Activated CD8-positive, alpha-beta memory T cell treated with anti-CD3 and anti-CD28 coated beads for 1 hour (primary cell): ENCODE data around the gene ACP2.

Experiments
- DNase-seq, 2 donors: peaks; one replicate each; pipeline ENCODE4 v3.0.0-alpha.2; 2020; ENCODE audit warnings: low read depth in 1 of 2; ENCODE audit errors: extremely low read depth in 1 of 2

The ACP2 gene

DNA sequence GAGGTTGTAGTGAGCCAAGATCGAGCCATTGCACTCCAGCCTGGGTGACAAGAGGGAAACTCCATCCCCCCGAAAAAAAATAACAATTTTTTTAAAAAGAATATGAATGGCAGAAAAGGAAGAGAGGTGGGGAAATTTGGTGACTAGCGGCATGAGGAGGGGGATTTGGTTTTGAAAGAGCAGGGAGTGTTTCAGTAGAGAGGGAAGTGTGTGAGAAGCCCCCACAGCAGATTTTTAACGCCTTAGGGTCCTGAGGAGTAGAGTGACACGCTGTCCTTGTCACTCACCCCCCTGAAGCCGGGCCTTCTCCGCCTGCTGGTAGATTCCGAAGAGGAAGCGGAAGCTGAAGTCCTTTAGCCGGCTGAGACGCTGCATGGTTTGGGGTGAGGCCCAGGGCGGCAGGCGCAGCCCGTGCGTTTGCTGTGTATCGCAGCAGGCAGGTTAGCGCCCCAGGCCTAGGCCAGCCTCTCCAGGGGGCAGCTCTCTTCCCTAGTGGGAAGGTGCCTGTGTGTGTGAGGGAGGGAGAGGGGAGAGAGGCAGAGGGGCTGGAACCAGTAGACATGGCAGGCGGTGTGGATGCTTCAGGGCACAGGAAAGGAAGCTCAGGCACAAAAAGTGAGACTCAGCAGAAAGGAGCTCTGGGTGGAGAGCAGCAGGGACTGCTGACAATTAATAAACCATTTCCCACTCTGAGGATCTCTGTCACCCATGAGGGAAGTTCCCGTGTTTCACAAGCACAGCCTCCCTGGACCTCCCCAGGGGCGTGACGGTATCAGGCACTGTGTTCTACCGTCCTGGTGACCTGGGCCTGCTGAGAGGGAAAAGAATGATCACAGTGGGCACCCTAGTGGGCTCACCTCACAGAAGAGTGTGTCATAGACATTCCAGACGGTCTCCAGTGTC is 3.9 kb downstream of the ACP2 start:
- DNase-seq: no peak

DNA sequence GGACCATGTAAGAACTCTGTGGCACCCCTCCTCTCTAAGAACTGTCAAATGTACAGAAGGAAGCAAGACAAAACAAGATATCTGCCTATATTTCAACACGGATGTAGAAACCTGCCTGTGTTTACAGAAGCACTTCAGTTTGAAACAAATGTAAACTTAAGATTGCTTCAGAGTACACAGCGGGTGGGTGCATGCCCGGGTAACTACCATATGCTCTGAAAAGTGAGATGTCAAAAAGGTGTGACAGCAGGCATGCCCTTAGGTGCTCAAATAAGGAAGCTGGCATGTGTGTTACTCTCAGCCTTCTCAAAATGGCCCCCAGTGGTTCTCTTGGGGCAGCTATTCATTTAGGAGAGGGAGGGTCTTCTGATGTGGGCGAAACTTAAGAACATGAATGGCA is 5.2 kb downstream of the ACP2 start:
- DNase-seq: no peak

DNA sequence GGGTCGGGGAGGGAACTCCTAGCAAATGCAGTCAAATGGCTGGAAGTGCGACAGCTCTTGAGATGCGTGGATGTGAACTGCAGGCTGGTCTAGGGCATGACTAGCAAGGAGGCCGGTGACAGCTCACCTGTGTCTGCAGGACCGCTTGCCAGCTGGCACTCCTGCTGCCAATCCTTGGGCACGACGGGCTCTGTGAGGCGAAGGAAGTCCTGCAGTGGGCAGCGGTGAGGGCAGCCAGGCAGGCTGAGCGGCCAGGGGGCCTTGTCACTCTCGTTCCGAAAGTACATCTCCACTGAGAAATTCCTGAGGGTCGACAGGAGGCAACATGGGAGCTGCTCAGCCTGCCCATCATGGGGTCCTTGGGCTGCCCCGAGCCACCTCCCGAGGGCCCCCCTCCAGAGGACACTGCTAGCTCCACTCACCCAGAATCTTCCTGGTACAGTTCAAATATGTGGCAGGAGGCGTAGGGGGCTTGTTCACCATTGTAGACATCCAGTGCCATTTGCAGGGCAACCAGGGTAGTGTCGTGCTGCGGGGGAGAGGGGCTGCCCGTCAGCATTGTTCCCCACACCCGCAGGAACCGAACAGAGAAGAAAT is 5.9 kb downstream of the ACP2 start:
- DNase-seq: no peak

DNA sequence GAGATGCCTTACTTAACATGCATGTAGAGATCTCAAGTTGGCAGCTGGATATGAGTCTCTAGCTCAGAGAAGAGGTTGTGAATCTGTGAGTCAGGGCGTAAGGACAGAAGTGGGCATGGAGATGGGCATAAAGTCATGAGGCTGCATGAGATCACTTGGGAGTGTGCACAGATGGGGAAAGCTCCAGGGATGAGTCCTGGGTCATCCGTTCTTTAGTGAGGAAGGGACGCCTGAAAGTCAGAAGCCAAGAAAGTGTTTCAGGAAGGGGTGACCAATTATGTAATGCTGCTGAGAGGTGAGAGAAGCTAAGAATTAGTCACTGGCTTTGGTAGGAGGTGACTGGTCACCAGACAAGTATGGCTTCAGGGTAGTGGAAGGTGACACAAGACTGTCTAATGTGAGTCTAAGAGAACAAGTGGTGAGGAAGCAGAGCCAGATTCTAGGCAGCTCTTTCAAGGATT is 6.7 kb downstream of the ACP2 start:
- DNase-seq: no peak

DNA sequence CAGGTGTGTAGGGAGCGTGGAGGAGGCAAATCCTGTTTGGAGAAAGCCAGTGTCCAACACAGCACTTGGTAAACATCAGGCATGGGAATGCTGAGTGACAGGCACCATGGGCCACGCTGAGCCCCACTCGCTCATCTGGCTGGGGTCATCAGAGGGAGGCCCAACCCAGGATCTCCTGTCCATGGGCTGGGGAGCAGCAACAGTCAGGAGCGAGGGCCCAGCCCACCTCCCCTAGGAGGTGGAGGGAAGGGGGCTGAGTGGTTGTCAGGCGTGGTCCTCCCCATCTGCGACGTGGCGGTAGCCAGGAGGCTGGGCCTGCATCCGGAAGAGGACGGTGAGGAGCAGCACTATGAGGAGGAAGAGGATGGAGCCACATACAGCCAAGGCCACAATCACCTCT is 8.8 kb downstream of the ACP2 start:
- no peak for DNase-seq

DNA sequence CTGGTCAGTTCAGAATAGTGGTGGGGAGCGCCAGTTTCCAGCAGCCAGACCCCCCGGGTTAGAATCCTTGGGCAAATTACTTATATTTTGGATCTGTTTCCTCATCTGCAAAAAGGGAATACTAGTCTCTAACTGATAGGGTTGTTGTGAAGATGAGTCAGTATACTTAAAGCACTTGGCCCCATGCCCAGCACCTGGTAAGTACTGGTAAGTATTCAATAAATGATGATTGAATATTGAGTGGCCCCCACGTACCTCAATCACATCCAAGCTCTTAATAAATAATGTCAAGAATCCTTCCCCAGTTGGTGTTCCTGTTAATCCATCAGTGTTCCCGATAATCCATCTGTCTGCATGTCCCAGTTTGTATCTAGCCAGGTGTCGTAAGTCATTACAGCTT is 12.1 kb downstream of the ACP2 start:
- no peak for DNase-seq

DNA sequence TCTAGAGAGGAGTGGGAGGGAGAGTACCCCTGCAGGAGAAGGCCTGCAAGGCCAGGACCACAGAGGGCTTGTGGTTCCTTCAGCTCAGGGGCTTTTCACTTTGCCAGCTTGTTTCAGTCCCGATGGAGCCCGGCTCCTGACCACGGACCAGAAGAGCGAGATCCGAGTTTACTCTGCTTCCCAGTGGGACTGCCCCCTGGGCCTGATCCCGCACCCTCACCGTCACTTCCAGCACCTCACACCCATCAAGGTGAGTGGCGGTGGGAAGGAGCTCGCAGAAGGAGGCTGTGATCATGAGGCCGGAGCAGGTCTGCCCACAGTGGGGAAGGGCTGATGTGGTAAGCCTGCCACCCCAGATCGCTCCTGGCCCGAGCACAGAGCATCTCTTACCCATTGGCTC is 13.5 kb downstream of the ACP2 start:
- no peak for DNase-seq

DNA sequence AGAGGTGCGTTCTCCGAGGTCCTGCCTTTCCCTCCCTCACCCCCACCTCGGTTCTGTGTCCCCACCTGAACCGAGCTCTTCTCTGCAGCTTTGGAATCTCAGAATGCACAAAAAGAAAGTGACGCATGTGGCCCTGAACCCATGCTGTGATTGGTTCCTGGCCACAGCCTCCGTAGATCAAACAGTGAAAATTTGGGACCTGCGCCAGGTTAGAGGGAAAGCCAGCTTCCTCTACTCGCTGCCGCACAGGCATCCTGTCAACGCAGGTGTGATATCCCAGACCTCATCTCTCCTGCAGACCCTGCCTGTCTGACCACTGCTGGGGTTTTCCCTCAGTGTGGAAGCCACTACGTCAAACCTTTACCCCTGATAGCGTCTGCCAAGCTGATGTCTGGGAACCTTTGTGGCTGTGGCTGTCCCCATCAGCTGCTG is 13.9 kb downstream of the ACP2 start:
- peak; percentile 28 to 57 for DNase-seq

DNA sequence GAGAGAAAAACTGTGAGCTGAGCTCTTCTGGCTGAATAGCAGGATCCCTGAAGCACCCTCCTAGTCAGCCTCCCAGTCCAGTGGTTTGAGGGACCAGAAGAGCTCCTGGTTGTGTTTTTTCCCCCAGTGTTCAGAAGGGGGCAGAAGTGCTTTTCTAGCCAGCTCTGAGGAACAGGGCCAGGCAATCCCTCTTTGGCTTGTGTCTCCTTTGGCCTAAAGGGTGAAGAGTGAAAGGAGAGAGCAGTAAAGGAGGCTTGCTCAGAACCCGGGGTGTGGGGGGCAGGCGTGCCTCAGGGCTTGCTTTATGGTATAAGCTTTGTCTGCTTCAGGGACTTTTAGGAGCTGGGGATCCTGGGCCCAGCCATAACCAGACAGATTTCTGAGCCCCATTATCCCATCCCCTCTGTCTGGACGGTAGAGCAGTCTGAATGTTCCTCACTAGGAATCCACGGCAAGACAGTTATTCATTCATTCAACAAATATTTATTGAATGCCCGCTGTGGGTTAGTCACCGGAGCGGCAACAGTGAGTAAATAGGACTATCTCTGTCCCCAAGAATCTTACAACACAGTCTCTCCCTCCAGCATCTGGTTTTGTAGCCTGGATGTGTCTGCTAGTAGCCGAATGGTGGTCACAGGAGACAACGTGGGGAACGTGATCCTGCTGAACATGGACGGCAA is 14.5 kb downstream of the ACP2 start:
- no peak for DNase-seq

DNA sequence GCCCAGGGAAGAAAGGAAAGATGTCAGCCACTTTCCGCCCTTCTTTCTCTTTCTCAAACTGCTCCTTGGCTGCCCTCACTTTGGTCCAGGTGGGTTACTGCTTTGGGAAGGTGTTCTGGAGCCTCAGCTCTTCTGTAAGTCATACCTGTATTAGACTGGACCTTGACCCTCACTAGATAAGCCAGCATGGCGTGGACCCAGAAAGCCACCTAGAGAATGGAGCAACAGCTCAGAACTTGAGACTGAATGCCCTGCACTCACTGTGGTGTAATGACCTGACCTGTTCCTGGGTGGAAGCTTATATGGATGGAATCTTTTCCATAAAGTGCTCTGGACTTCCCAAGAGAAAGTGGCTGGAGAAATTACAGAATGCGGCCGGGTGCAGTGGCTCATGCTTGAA is 15.6 kb downstream of the ACP2 start:
- no peak for DNase-seq

DNA sequence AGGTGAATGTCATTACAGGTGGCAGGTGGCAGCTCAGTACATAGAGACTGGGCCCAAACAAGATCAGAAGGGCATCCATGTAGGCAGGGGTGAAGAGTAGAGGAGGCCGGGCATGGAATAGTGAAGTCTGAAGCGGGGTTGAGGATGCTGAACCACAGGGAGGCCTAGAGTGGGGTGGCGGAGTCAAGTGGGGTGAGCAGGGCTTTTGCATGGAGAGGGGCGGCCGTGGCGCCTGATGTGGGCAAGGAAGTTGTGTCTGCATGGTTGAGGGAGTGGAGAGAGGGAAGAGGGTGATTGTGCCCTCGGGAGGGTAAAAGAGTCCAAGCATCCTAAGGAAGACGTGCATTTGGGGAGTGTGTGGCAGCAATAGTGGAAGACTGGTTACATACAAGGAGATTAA is 19.5 kb downstream of the ACP2 start:
- no peak for DNase-seq

DNA sequence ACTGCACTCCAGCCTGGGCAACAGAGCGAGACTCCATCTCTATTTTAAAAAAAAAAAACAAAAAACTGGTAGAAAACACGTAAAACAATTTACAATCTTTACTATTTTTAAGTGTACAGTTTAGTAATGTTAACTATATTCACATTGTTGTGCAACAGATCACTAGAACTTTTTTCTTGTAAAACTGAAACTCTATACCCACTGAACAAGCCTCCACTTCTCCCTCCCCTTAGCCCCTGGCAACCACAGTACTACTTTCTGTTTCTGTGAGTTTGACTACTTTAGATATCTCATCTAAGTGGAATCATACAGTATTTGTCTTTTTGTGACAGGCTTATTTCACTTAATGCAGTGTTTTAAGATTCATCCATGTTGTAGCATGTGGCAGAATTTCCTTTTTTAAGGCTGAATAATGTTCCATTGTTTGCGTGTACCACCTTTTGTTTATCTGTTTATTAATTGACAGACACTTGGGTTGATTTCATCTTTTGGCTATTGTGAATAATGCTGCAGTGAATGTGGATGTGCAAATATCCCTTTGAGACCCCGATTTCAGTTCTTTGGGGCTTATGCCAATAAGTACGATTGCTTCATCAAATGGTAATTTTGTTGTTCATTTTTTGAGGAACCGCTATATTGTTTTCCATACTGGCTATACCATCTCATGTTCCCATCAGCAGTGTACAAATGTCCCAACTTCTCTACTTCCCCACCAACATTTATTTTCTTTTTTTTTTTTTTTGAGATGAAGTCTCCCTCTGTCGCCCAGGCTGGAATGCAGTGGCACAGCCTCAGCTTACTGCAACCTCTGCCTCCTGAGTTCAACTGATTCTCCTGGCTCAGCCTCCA is 22.8 kb downstream of the ACP2 start:
- no peak for DNase-seq

DNA sequence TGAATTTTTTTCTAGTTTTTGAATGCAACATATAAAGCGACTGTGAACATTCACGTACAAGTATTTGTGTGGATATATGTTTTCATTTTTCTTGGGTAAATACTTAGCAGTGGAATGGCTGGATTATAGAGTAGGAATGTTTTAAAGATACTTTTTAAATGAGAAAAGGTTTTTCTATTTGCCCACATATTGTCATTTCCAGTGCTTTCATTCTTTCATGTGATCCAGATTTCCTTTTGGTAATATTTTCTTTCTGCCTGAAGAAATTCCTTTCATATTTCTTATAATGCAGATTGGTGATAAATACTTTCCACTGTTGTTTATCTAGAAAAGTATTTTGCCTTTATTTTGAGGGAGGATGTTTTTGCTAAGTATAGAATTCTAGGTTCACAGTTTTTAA is 25.9 kb downstream of the ACP2 start:
- DNase-seq: no peak

DNA sequence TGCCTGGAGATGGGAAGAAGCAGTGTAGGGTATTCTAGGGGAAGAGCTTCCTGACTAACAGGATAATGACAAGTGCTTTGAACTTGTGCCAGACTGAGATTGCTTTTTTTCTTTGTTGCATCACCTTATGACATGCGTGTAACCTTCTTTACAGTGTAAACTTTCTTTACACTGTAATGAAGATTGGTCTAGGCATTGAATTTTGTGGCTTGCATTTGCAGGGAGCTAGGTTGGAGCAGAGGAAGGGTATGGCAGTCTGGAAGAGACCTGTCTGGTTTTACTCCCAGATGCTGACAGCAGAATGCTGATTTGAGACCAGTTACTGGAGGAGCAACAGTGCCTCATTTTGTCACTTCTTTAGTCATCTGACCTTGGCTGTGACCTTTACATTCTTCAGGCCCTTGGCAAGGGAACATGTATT is 28.2 kb downstream of the ACP2 start:
- DNase-seq: no peak

DNA sequence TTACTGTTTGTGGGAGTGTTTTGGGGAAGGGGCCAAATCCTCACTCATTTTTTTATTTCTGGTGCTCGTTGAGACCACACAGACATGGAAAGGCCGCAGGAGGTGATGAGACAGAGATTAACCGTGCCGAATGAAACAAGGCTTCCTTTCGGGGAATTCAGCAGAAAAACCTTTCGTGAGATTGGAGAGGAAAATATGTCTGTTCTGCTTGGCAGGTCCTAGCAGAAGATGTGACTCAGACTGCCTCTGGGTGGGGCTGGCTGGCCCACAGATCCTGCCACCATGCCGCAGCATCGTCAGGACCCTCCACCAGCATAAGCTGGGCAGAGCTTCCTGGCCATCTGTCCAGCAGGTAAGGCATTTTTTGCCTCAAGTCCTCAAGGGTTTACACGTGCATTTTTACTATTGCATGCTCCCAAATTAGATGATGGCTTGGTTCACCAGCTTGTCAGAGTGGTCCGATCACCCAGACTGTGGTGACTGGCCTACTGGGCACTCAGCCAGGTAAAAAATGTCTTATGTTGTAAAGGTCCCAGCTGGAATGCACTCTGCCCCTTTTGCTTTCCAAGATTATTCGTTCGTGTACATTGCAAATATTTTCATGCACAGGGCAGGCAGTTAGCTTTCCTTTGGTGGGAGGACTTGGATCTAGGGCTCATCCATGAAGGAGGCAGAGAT is 32.4 kb downstream of the ACP2 start:
- peak in 1 of 2 donors; percentile 38 for DNase-seq

DNA sequence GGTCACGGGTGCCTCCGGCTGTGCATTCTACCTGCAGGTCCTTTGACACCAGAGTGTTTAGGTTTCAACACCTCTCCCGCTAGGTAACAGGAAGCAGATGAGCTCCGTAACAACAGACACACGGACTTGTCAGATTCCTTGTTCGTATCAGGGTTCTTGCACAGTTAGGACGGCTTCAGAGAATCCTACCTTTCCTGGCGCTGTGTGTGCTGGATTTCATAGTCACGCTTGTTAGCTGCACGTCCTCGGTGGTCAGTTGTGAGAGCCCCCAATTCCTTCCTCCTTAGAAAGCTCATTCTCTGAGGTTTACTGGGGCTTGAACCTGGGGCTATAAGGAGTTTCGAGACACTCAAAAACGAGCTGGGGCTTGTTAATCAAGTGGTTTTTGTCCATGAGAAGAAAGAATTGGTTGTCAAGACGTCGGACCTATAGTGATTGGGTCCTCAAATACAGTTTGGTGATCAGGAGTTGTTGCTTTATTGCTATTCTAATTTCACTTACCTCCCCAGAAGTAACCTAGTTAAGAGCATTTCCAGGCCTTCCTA is 33.2 kb downstream of the ACP2 start:
- no peak for DNase-seq

DNA sequence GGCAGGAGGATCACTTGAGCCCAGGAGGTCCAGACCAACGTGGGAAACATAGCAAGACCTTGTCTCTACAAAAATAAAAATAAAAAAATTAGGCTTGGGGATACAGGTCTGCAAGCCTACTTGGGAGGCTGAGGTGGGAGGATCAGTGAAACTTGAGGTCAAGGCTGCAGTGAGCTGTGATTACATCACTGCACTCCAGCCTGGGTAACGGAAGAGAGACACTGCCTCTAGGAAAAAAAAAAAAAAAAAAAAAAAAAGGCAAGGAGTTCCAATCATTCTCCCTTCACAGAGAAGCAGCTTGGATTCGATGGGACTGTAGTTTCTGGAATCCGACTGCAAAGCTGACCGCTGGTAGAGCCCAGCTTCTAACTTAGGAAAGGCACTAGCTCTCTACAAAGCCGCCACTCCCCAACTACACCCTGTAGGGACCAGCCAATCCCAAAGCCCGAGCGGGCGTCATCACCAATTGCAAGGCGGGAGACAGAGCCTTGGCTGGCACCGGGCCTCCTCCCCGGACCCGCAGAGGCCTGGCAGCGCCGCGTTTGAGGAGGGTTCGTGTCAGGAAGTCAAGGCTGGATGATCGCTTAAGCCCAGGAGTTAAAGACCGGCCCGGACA is 34.6 kb downstream of the ACP2 start:
- DNase-seq: peak; percentile 54 to 64

DNA sequence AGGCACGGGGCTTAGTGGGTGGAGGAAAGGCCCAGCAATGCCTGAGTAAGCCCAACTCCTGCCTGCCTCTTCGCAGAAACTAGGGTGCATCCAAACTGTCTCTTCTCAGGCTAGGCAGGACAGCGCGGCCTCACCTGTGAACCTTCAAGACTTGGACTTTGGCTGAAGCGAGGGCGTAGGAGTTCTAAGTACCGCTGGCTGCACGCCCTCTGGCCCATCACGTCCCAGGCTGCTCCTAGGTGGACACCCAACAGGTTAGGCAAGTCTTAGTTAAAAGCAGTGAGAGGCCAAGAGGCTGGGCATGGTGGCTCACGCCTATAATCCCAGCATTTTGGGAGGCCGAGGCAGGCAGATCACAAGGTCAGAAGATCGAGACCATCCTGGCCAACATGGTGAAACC is 35.7 kb downstream of the ACP2 start:
- DNase-seq: no peak

DNA sequence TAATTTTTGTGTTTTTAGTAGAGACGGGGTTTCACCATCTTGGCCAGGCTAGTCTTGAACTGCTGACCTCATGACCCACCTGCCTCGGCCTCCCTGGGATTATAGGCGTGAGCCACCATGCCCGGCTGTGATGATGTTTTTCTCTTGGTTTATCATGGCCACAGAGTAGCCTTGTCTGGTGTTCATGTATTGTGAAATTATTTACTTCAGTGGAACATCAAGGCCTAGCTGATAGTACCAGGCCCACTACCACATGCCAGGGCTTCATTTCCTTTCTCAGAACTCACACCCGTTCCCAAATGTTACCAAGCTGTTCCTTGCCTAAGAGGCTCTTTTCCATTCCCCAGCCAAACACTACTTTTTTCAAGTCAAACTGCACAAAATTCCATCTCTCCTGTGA is 40.0 kb downstream of the ACP2 start:
- no peak for DNase-seq
